Kidney epithelial cell (primary cell): ENCODE results near the gene HEXD. TPM values are rescaled to one million over a fixed set of nuclear protein-coding genes. Genes with fewer than 3 reads are reported as not detected.

Experiments used
- DNase-seq: peaks from one replicate; pipeline ENCODE4 v3.0.0-alpha.2; 2010; ENCODE audit warnings: low read depth
- H3K27me3 ChIP-seq: 2 replicates; pipeline ENCODE4 v1.6.0; 2011; ENCODE audit warnings: low read length; ENCODE audit not compliant: control insufficient read depth, insufficient read depth
- H3K36me3 ChIP-seq: 2 replicates; pipeline ENCODE4 v1.5.1; 2011; ENCODE audit warnings: low read length; ENCODE audit not compliant: control insufficient read depth, insufficient read depth
- H3K4me3 ChIP-seq: 2 replicates; pipeline ENCODE4 v1.5.1; 2011; ENCODE audit warnings: low read depth, mild to moderate bottlenecking, control low read depth, low read length
- CTCF ChIP-seq: IDR thresholded peaks from 2 replicates; pipeline ENCODE4 v1.5.1; 2011; ENCODE audit warnings: mild to moderate bottlenecking, moderate library complexity, low read length, control low read depth, inconsistent platforms; ENCODE audit not compliant: insufficient read depth, poor library complexity, severe bottlenecking
- total RNA-seq: library from RNA; depleted of rRNA; stranded (reverse); fragments of >200 nt; gene quantifications from 2 replicates; pipeline ENCODE4 v1.2.3, GENCODE V29; 2015

The HEXD gene
- total RNA-seq, 1 donor from 2014 or later = 18.5 TPM

- no peak overlapping the region for H3K4me3 ChIP-seq
- TF ChIP-seq CTCF = no peak
- H3K36me3 ChIP-seq = peaks cover 3% of the 10 kb centered on the region
- no peak for DNase-seq
- no peaks in the 10 kb centered on the region for H3K27me3 ChIP-seq
Observed at GRCh38 chr17:82440469-82440981, 22.4 kb downstream of the HEXD start.

- no peak overlapping the region for H3K4me3 ChIP-seq
- DNase-seq = no peak
- H3K27me3 ChIP-seq = no peaks in the 10 kb centered on the region
- peaks cover 3% of the 10 kb centered on the region for H3K36me3 ChIP-seq
- TF ChIP-seq CTCF = no peak
Observed at GRCh38 chr17:82440991-82441627, 23.0 kb downstream of the HEXD start.

- no peak for TF ChIP-seq CTCF
- H3K27me3 ChIP-seq = no peaks in the 10 kb centered on the region
- no peak for DNase-seq
- H3K36me3 ChIP-seq = peaks cover 3% of the 10 kb centered on the region
- no peak overlapping the region for H3K4me3 ChIP-seq
Observed at GRCh38 chr17:82441691-82442487, 23.7 kb downstream of the HEXD start.

- no peak overlapping the region for H3K4me3 ChIP-seq
- no peak for TF ChIP-seq CTCF
- H3K27me3 ChIP-seq = no peaks in the 10 kb centered on the region
- H3K36me3 ChIP-seq = peaks cover 3% of the 10 kb centered on the region
- DNase-seq = no peak
Observed at GRCh38 chr17:82442643-82443464, 24.7 kb downstream of the HEXD start.

- H3K4me3 ChIP-seq = no peak overlapping the region
- no peak for DNase-seq
- peaks cover 3% of the 10 kb centered on the region for H3K36me3 ChIP-seq
- H3K27me3 ChIP-seq = no peaks in the 10 kb centered on the region
- no peak for TF ChIP-seq CTCF
Observed at GRCh38 chr17:82443465-82444283, 25.5 kb downstream of the HEXD start.
